SU-DHL-6 (cell line): ENCODE results near the gene KIAA1614.

Experiments
- EZH2phosphoT487 ChIP-seq: fragments of 200-600 bp; sonication (generic), shearing (Covaris generic); conservative IDR thresholded peaks from 2 replicates; pipeline ENCODE4 v1.6.1; 2018; ENCODE audit warnings: mild to moderate bottlenecking, antibody characterized with exemption, low read length, moderate library complexity, mixed read lengths
- TF ChIP-seq, protein P1 (sequence below): fragments of 200-600 bp; sonication (generic); IDR thresholded peaks from one replicate; pipeline ENCODE4 v1.5.1; 2017; ENCODE audit warnings: antibody characterized with exemption, mild to moderate bottlenecking, low read length, moderate library complexity; ENCODE audit not compliant: insufficient read depth, poor library complexity, severe bottlenecking

DNA sequence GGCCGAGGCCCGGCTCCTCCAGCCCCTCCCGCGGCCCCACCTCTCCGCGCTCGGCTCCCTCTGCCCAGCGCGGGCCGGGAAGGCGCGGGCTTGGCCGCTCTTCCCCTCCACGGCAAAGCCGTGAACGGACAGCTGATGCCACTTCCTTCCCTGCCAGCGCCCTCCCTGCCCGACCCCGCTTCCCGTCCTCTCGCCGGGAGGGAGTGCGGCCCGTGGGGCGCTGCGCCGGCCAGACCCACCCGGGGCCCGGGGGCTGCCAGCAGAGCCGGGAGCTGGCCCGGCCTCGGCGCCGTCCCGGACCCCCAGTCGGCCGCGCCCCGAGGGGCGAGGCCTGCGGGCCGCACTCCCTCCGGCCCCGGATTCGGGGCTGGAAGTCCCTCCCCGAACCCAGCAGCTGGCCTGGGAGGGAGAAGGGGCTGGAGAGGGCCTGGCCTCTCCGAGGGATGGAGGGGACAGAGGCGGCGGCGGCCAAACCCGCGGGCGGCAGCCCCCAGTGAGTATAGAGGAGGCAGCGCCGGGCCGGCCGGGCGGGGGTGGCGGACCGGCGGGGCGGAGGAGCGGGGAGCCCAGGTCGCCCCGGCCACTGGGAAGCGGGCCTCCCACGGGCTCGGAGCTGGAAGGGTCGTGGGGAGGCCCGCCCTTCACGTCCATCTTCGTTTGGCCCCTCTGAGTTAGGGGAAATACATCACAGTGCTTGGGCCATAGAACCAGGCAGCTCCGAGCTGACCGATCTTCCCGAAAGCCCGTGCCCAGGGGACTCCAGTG lies at the start of gene KIAA1614:
- TF ChIP-seq, protein P1, sequence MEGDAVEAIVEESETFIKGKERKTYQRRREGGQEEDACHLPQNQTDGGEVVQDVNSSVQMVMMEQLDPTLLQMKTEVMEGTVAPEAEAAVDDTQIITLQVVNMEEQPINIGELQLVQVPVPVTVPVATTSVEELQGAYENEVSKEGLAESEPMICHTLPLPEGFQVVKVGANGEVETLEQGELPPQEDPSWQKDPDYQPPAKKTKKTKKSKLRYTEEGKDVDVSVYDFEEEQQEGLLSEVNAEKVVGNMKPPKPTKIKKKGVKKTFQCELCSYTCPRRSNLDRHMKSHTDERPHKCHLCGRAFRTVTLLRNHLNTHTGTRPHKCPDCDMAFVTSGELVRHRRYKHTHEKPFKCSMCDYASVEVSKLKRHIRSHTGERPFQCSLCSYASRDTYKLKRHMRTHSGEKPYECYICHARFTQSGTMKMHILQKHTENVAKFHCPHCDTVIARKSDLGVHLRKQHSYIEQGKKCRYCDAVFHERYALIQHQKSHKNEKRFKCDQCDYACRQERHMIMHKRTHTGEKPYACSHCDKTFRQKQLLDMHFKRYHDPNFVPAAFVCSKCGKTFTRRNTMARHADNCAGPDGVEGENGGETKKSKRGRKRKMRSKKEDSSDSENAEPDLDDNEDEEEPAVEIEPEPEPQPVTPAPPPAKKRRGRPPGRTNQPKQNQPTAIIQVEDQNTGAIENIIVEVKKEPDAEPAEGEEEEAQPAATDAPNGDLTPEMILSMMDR = no peak
- TF ChIP-seq EZH2phosphoT487 = no peak
